Rectal smooth muscle tissue (tissue), 1 donor: ENCODE data around the gene EEF2.
"Not testable (repeated sequence)": the region's sequence is repeated elsewhere in the genome, so short reads cannot be mapped to it uniquely, and the experiment has no call there.

ENCODE experiments used
- H3K27ac ChIP-seq: one replicate; pipeline ENCODE4 v1.7.0; 2013; ENCODE audit warnings: low read depth, low read length, inconsistent platforms
- H3K27me3 ChIP-seq: one replicate; pipeline ENCODE4 v1.7.0; 2013; ENCODE audit warnings: low read length; ENCODE audit not compliant: control insufficient read depth, insufficient read depth
- H3K36me3 ChIP-seq: one replicate; pipeline ENCODE4 v1.7.0; 2013; ENCODE audit warnings: low read length; ENCODE audit not compliant: control insufficient read depth, insufficient read depth
- H3K4me1 ChIP-seq: one replicate; pipeline ENCODE4 v1.7.0; 2013; ENCODE audit warnings: low read length; ENCODE audit not compliant: control insufficient read depth, insufficient read depth
- H3K4me3 ChIP-seq: one replicate; pipeline ENCODE4 v1.7.0; 2013; ENCODE audit warnings: low read length
- H3K9ac ChIP-seq: one replicate; pipeline ENCODE4 v1.7.0; 2013; ENCODE audit warnings: low read length

EEF2 gene

DNA sequence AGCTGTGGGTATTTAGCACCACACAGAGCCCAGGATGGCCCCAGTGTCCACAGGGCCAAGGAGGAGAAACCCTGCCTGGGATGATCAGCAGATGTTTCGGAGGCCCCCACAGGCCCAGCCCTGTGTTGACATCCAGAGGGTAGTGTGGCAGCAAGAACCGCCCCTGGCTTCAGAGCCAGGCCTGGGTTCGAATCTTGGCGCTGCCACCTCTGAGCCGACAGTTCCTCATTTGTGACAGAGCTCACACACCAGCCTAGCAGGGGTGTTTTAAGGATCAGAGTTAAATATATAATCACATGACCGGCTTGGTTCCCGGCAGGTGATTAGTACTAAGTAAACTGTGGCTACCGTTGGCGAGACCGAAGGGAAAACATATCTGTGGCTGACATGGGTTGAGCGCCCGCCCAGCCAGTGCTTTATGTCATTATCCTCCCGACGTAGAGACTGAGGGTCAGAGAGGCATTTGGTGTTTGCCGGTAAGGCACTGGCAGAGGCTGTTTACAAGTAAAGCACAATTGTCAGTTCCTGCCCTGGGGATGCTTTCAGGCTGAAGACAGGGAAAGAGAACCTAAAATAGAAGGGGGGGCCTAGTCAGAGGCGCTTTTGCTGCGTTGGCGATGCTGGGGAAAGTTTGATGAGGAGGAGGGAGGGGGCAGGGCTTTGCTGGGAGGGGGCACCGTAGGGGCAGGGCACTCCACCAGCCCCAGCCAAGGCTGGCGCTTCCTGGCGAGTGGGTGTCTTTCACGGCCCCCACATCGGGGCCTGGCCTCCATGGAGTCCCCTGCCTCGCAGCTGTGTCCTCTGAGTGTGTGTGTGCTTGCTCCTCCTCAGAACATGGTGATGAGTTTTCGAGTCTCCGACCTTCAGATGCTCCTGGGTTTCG, 27.1 kb upstream of the EEF2 start:
- H3K27me3 ChIP-seq = no peaks in the 10 kb centered on the region
- H3K4me1 ChIP-seq = peaks cover 64% of the 10 kb centered on the region
- H3K4me3 ChIP-seq = peak overlapping the region; percentile 15
- H3K27ac ChIP-seq = peak overlapping the region; percentile 85
- H3K9ac ChIP-seq = no peak overlapping the region
- H3K36me3 ChIP-seq = peaks cover 14% of the 10 kb centered on the region

DNA sequence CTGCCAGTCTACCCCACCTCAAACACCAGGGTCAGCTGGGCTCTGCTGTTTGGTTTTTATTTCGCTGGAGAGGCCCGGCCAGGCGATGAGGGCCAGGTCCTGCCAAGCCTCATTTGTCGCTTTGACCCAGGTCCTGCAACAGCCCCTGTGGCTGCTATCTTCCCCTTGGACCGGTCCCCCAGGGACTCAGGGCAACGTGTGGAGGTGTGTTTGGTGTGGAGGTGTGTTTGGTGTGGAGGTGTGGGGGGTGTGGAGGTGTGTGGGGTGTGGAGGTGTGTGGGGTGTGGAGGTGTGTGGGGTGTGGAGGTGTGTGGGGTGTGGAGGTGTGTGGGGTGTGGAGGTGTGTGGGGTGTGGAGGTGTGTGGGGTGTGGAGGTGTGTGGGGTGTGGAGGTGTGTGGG, 26.2 kb upstream of the EEF2 start:
- peaks cover 14% of the 10 kb centered on the region for H3K36me3 ChIP-seq
- H3K9ac ChIP-seq, H3K27me3 ChIP-seq, H3K4me3 ChIP-seq: not testable (repeated sequence)
- peak overlapping the region; percentile 83 for H3K27ac ChIP-seq
- peaks cover 62% of the 10 kb centered on the region for H3K4me1 ChIP-seq

- H3K27ac ChIP-seq = peak overlapping the region; percentile 83
- peaks cover 56% of the 10 kb centered on the region for H3K4me1 ChIP-seq
- peak overlapping the region; percentile 21 for H3K4me3 ChIP-seq
- H3K9ac ChIP-seq = peak overlapping the region; percentile 6
- peaks cover 14% of the 10 kb centered on the region for H3K36me3 ChIP-seq
- no peaks in the 10 kb centered on the region for H3K27me3 ChIP-seq
Measured at GRCh38 chr19:4010808-4011110, 25.5 kb upstream of the EEF2 start.

- H3K4me1 ChIP-seq = peaks cover 50% of the 10 kb centered on the region
- peaks cover 14% of the 10 kb centered on the region for H3K36me3 ChIP-seq
- peak overlapping the region; percentile 24 for H3K9ac ChIP-seq
- H3K4me3 ChIP-seq = peak overlapping the region; percentile 21
- H3K27me3 ChIP-seq = no peaks in the 10 kb centered on the region
- peak overlapping the region; percentile 83 for H3K27ac ChIP-seq
Measured at GRCh38 chr19:4009990-4010807, 24.9 kb upstream of the EEF2 start.

DNA sequence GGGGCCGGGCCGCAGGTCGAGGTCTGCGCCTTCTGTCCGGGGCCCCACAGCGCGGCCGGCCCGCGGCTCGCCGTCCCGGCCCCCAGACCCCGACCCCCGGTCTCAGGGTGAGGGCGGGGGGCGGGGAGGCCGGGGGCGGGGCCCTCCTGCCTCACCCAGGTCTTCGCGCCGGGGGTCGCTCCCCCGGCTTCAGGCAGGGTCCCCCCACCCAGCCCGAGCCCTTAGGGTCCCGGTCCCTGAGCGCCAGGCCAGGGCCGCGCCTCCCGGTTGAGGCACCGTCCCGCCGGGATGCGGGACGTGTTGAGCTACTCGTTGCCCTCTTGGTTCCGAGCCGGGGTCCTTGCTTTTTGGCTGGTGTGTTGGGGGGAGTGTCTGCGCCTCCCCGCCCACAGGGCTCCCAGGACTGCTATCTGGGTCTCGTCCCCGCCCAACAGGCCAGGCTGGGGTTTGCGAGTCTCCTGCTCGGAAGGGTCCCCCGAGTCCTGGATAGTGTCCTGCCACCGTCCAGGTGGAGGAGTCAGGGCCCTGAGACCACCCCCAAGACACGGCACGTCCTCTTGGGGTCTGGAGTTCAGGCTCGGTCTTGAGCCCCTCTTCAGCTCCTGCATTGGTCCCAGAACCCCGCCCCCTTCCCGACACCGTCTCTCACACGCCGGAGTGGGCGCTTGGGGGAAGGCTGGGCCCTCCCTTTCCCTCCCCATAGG, 22.7 kb upstream of the EEF2 start:
- H3K4me3 ChIP-seq = peak overlapping the region; percentile 97
- peak overlapping the region; percentile 83 for H3K27ac ChIP-seq
- H3K27me3 ChIP-seq = no peaks in the 10 kb centered on the region
- H3K36me3 ChIP-seq = peaks cover 4% of the 10 kb centered on the region
- peaks cover 35% of the 10 kb centered on the region for H3K4me1 ChIP-seq
- peak overlapping the region; percentile 77 for H3K9ac ChIP-seq

DNA sequence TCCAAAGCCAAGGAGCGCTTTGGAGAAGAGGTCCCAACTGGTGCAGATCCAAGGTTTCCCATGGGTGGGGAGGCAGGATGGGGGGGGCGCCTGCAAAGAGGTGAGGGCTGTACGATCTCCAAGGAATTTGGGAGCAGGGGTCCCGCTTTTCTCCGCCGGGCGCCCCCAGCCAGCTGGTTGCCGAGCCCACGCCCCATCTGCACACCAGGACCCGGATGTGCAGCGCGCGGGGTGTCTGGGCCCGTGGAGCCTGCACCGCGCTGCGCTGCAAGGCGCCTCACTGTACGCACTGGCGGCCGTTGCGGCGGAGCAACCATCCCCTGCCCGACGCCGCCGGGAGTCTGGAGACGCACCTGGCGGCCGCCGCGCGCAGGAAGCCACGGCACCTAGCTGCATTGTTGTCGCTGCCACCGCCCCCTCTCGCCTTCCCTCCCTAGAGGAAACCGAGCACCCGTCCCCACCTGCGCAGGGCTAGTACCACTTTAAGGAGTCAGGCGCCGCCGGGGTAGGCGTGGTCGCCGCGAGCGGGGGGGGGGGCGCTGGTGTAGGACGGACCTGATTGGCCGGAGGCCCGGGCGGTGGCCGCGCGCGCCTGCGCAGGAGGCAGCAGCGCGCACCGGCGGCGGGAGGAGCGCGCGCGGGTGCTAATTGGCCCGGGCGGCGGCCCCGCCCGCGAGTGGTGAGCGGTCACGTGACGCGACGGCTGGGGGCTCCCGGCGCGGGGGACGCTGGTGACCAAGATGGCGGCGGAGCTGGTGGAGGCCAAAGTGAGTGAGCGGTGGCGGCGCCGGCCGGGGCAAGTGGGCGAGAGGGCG, 22.0 kb upstream of the EEF2 start, which contains the start of gene PIAS4:
TSS of gene PIAS4 (plus strand) at position 716 of the 815 bp plus-strand sequence. CDS start at position 741, 25 bp downstream.
- Histone ChIP-seq H3K27ac (peak within 1 kb of the TSS; percentile 89), H3K4me3 (peak within 1 kb of the TSS; percentile 97), H3K9ac (peak within 1 kb of the TSS; percentile 77), H3K27me3 (no peaks in the 10 kb centered on the region), H3K36me3 (peaks cover 2% of the 10 kb centered on the region), H3K4me1 (peaks cover 33% of the 10 kb centered on the region)

DNA sequence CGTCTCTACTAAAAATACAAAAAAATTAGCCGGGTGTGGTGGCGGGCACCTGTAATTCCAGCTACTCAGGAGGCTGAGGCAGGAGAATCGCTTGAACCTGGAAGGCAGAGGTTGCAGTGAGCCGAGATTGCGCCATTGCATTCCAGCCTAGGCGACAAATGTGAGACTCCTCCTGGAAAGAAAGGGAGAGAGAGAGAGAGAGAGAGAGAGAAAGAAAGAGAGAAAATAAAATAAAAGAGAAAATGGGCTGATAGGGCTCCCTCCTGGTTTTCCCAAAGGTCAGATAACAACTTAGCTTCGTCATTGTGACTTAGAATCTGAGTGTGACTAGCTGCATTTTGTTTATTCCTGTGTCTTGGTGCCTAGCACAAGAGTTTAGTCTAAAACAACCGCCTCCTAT, 20.2 kb upstream of the EEF2 start:
- H3K4me3 ChIP-seq, H3K36me3 ChIP-seq, H3K9ac ChIP-seq, H3K27me3 ChIP-seq, H3K27ac ChIP-seq: not testable (repeated sequence)
- peaks cover 19% of the 10 kb centered on the region for H3K4me1 ChIP-seq

DNA sequence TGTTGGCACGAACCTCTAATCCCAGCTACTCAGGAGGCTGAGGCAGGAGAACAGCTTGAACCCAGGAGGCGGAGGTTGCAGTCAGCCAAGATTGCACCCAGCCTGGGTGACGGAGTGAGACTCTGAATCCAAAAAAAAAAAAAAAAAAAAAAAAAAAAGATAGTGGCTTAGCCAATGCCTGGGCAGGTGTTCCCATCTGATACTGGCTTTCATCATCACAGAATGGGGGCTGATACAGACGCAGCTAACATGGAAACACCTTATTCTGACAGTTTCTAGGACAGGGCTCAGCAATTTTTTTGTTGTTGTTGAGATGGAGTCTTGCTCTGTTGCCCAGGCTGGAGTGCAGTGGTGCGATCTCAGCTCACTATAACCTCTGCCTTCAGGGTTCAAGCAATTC, 15.5 kb upstream of the EEF2 start:
- H3K27ac ChIP-seq, H3K4me3 ChIP-seq, H3K4me1 ChIP-seq, H3K36me3 ChIP-seq, H3K27me3 ChIP-seq, H3K9ac ChIP-seq: not testable (repeated sequence)

DNA sequence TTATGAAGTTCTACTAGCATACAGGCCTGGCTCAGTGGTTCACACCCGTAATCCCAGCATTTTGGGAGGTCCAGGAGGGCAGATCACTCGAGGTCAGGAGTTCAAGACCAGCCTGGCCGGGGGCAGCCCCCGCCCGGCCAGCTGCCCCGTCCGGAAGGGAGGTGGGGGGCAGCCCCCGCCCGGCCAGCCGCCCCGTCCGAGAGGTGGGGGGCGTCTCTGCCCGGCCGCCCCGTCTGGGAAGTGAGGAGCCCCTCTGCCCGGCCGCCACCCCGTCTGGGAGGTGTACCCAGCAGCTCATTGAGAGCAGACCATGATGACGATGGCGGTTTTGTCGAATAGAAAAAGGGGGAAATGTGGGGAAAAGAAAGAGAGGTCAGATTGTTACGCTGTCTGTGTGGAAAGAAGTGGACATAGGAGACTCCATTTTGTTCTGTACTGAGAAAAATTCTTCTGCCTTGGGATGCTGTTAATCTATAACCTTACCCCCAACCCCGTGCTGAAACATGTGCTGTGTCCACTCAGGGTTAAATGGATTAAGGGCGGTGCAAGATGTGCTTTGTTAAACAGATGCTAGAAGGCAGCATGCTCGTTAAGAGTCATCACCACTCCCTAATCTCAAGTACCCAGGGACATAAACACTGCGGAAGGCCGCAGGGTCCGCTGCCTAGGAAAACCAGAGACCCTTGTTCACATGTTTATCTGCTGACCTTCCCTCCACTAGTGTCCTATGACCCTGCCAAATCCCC, 13.6 kb upstream of the EEF2 start:
- H3K9ac ChIP-seq, H3K36me3 ChIP-seq, H3K4me3 ChIP-seq: not testable (repeated sequence)

GRCh38 chr19:3995607-3996006, 10.3 kb upstream of the EEF2 start:
- Histone ChIP-seq H3K27ac (no peak overlapping the region), H3K27me3 (no peaks in the 10 kb centered on the region), H3K9ac (no peak overlapping the region), H3K4me1 (no peaks in the 10 kb centered on the region), H3K4me3 (no peak overlapping the region), H3K36me3 (no peaks in the 10 kb centered on the region)

More for the DNA sequence above, 13.6 kb upstream of the EEF2 start:
- not testable (repeated sequence) for H3K27me3 ChIP-seq, H3K27ac ChIP-seq, H3K4me1 ChIP-seq

GRCh38 chr19:3990815-3991117, 5.5 kb upstream of the EEF2 start:
- H3K27ac ChIP-seq = no peak overlapping the region
- no peaks in the 10 kb centered on the region for H3K36me3 ChIP-seq
- no peak overlapping the region for H3K4me3 ChIP-seq
- H3K9ac ChIP-seq = no peak overlapping the region
- H3K27me3 ChIP-seq = no peaks in the 10 kb centered on the region
- H3K4me1 ChIP-seq = peaks cover 12% of the 10 kb centered on the region
